Left ventricle myocardium superior (tissue), 1 donor: ENCODE measurements around the gene MSI1. TPM values are rescaled to one million over a fixed set of nuclear protein-coding genes. Genes with fewer than 3 reads are reported as not detected.

ENCODE experiments used
- total RNA-seq: library from RNA; stranded (reverse); fragmentation: NEBNext Ultra II Directional; extraction: Animal tissue kit (Norgen Biotek cat#: 25700); gene quantifications from one replicate; pipeline ENCODE4 v1.2.1, GENCODE V29; 2021
- donor health status: DM: no; HTN: yes; CAD: no; lungs with severe emphysema.

MSI1 gene
- total RNA-seq, 1 donor from 2014 or later = 6.8 TPM

Other genes starting within 250 kb of the MSI1 start
- 33.3 TPM for gene GCN1, start 174.4 kb downstream of the MSI1 start, total RNA-seq
- 674 TPM for gene RPLP0, start 168.1 kb downstream of the MSI1 start, total RNA-seq
- 65.9 TPM for gene PXN, start 103.4 kb downstream of the MSI1 start, total RNA-seq
- 13,220 TPM for gene RNU4-2, start 77.3 kb downstream of the MSI1 start, total RNA-seq
- 1,438 TPM for gene RNU4-1, start 75.9 kb downstream of the MSI1 start, total RNA-seq
- 10.2 TPM for gene SIRT4, start 66.8 kb downstream of the MSI1 start, total RNA-seq
- not detected for gene PLA2G1B, start 41.4 kb downstream of the MSI1 start, total RNA-seq
- 116 TPM for gene COX6A1, start 68.9 kb upstream of the MSI1 start, total RNA-seq
- 15.8 TPM for gene TRIAP1, start 77.2 kb upstream of the MSI1 start, total RNA-seq
- 13.1 TPM for gene GATC, start 77.3 kb upstream of the MSI1 start, total RNA-seq
- 38.9 TPM for gene SRSF9, start 100.6 kb upstream of the MSI1 start, total RNA-seq
- 144 TPM for gene DYNLL1, start 126.9 kb upstream of the MSI1 start, total RNA-seq
- 38.0 TPM for gene COQ5, start 160.0 kb upstream of the MSI1 start, total RNA-seq
- gene RNF10, start 165.2 kb upstream of the MSI1 start, total RNA-seq = 251 TPM
- gene POP5, start 212.2 kb upstream of the MSI1 start, total RNA-seq = 34.0 TPM